Adipocyte (in vitro differentiated cells): ENCODE results near the gene TSPAN31.
A peak's percentile ranks its signal among the peaks of the same experiment; 100 is the strongest.
"Not testable (repeated sequence)": the region's sequence is repeated elsewhere in the genome, so short reads cannot be mapped to it uniquely, and the experiment has no call there.

Experiments
- DNase-seq: peaks from one replicate; pipeline ENCODE4 v3.0.0-alpha.2; 2015; ENCODE audit warnings: low read depth
- H3K27me3 ChIP-seq: replicated peaks from 2 replicates; pipeline ENCODE4 v1.7.0; 2013; ENCODE audit warnings: mild to moderate bottlenecking, low read length, moderate library complexity; ENCODE audit not compliant: control insufficient read depth, insufficient read depth
- H3K36me3 ChIP-seq: 2 replicates; pipeline ENCODE4 v1.7.0; 2013; ENCODE audit warnings: low read length, mild to moderate bottlenecking, moderate library complexity; ENCODE audit not compliant: control insufficient read depth, insufficient read depth, severe bottlenecking
- H3K4me1 ChIP-seq: 2 replicates; pipeline ENCODE4 v1.7.0; 2013; ENCODE audit warnings: mild to moderate bottlenecking, low read length, moderate library complexity; ENCODE audit not compliant: control insufficient read depth, insufficient read depth
- H3K4me3 ChIP-seq: 2 replicates; pipeline ENCODE4 v1.7.0; 2013; ENCODE audit warnings: mild to moderate bottlenecking, low read length, moderate library complexity
- H3K9ac ChIP-seq: 2 replicates; pipeline ENCODE4 v1.7.0; 2013; ENCODE audit warnings: mild to moderate bottlenecking, low read length, moderate library complexity
- H3K9me3 ChIP-seq: 2 replicates; pipeline ENCODE4 v1.7.0; 2013; ENCODE audit warnings: mild to moderate bottlenecking, low read length, moderate library complexity; ENCODE audit not compliant: control insufficient read depth

The TSPAN31 gene

DNA sequence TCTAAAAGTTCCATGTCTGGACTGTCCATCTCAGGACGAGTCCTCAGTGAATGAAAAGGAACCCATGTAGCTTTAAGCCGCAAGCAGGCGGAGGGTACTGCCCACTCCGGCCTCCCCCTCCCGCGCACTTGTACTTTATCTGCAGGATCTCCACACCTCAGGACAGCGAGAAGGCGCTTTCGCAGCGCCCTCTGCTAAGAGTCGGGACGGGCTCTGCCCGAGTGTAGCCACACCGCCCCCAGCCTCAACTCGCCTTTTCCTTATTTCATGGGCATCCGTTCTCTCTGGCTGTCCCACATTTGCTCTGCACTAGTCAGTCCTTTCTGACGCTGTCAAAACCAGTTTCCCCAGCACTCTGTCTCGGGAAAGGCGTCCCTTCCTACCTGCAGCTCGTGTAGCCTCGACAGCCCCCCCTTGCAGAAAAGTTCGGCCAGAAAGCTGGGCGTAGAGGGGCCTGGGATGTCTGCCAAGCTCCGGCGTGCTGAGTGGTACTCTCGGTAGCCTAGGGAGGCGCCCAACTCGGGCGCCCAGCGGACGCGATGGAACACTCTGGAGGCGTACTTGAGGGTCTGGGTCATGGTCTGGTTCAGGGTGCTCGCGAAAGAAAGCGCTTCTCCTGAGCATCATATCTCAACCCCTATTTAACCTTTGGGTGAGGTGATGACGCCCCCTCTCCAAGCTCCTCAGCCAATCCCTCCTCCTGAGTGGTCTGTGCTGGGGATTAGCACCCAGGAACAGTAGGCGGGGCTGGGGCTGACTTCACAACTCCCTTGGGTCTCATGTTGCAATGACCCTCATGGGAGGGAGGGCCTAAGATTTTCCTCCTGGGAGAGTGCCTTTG, 21.8 kb downstream of the TSPAN31 start, which contains the start of gene CYP27B1:
CYP27B1 (minus strand) TSS at position 615 of the 841 bp plus-strand sequence; CDS start at position 578, 37 bp downstream.
- Histone ChIP-seq H3K4me3 (peak within 1 kb of the TSS; percentile 38), H3K27me3 (peaks cover 42% of the 10 kb centered on the region), H3K9me3 (no peaks in the 10 kb centered on the region), H3K9ac (no peak within 1 kb of the TSS), H3K4me1 (peaks cover 39% of the 10 kb centered on the region), H3K36me3 (peaks cover 27% of the 10 kb centered on the region)
- peak; percentile 39 for DNase-seq

DNA sequence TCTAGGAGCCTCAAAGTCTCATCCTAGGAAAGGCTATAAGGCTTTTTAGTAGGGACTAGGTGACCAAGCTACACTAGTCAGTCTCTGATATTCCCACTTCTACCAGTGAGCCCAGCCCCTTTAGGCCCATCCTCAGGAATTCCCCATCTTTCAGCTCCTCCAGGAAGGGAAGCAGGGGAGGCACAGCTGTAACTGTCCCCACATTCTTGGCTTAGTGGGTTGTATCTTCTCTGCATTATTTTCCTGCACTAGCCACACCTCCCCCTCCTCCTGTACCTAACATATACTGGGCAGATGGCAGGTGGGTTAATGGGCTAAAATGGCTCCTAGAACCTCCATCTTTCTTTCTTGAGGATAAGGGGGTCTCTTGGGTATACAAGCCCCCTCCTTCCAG, 22.5 kb downstream of the TSPAN31 start:
- peaks cover 42% of the 10 kb centered on the region for H3K27me3 ChIP-seq
- no peaks in the 10 kb centered on the region for H3K9me3 ChIP-seq
- H3K9ac ChIP-seq = no peak overlapping the region
- H3K4me3 ChIP-seq = no peak overlapping the region
- peaks cover 27% of the 10 kb centered on the region for H3K36me3 ChIP-seq
- DNase-seq = no peak
- H3K4me1 ChIP-seq = peaks cover 39% of the 10 kb centered on the region

DNA sequence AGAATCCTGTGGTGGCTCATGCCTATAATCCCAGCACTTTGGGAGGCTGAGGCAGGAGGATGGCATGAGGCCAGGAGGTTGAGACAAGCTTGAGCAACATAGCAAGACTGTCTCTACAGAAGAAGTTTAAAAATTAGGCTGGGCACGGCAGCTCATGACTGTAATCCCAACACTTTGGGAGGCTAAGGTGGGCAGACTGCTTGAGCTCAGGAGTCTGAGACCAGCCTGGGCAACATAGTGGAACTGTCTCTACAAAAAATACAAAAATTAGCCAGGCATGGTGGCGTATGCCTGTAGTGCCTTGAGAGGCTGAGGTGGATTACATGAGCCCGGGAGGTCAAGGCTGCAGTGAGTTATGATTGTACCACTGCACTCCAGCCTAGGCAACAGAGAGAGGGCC, 23.0 kb downstream of the TSPAN31 start:
- Histone ChIP-seq H3K4me3 (no peak overlapping the region), H3K9me3 (no peaks in the 10 kb centered on the region), H3K36me3 (peaks cover 27% of the 10 kb centered on the region), H3K4me1 (peaks cover 39% of the 10 kb centered on the region), H3K9ac (no peak overlapping the region), H3K27me3 (peaks cover 42% of the 10 kb centered on the region)
- no peak for DNase-seq

DNA sequence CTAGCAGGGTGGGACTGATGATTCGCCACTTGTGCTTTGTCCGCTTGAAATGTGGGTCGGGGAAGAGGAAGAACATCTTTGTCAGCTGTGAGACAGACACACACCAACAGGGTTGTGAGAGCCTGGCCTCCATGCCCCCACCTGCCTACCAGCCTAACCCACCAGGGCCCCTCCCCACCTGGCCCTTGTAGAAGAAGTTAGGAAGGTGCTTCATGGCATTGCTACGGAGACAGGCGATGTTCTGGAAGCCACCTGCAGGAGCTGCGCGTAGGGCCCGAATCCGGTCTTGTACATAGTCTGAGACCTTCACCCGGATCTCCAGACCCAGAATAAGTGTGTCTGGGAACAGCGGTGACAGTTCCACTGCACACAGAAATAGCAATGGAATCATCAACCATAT, 24.8 kb downstream of the TSPAN31 start:
- H3K27me3 ChIP-seq = peaks cover 29% of the 10 kb centered on the region
- H3K36me3 ChIP-seq = peaks cover 27% of the 10 kb centered on the region
- H3K4me3 ChIP-seq = no peak overlapping the region
- DNase-seq = no peak
- H3K9ac ChIP-seq = no peak overlapping the region
- no peaks in the 10 kb centered on the region for H3K9me3 ChIP-seq
- H3K4me1 ChIP-seq = peaks cover 46% of the 10 kb centered on the region

DNA sequence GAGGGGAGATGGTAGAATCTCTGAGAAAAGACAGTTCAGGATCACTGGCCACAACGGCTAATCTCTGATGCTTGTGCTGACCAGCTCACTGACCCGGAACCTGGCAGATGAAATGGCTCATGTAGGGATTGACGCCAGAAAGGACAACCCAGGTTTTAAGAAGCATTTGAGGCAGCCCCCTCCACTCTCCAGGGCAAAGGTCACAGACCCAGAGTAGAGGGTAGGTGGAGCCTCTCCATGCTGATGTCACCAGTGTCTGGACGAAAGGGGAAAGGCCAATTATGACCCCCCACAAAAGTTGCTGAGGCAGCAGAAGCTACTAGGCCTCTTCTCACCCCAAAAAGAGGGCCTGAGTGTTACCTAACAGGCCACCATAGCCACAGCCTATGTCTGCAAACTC, 25.9 kb downstream of the TSPAN31 start:
- H3K27me3 ChIP-seq = peaks cover 18% of the 10 kb centered on the region
- H3K9me3 ChIP-seq = no peaks in the 10 kb centered on the region
- DNase-seq = no peak
- H3K36me3 ChIP-seq = peaks cover 30% of the 10 kb centered on the region
- peak overlapping the region; percentile 94 for H3K9ac ChIP-seq
- H3K4me3 ChIP-seq = peak overlapping the region; percentile 95
- peaks cover 34% of the 10 kb centered on the region for H3K4me1 ChIP-seq

DNA sequence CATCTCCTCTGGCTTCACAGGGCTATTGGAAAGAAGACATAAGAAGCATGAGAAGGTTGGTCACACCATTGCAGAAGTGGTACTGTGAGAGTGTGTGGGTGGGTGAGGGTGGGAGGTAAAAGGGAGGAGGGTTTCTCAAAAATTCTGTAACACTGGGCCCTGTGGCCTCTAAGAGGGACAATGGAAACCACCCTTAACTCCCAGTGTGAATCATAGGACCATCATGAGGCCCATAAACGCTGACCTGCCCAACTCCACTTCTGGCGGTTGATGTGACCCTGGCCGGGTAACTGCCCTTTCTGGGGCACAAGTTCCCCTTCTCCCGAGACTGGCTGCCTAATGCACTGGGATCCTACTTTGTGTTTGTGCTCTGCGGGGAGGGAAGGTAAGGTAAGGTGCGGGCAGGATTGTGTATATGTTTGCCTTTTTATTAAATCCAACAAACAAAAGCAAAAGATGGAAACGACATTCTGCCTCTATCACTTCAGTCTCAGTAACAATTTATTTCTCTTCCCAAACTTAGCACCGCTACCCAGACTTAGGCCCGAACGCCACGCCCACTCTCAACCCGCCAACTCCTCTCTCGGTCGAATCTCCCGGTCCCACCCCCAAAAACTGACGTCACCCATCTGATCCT, 26.5 kb downstream of the TSPAN31 start:
- DNase-seq = peak; percentile 97
- Histone ChIP-seq H3K9ac (peak overlapping the region; percentile 94), H3K4me3 (peak overlapping the region; percentile 95), H3K27me3 (peaks cover 12% of the 10 kb centered on the region), H3K36me3 (peaks cover 35% of the 10 kb centered on the region), H3K4me1 (peaks cover 28% of the 10 kb centered on the region), H3K9me3 (no peaks in the 10 kb centered on the region)

DNA sequence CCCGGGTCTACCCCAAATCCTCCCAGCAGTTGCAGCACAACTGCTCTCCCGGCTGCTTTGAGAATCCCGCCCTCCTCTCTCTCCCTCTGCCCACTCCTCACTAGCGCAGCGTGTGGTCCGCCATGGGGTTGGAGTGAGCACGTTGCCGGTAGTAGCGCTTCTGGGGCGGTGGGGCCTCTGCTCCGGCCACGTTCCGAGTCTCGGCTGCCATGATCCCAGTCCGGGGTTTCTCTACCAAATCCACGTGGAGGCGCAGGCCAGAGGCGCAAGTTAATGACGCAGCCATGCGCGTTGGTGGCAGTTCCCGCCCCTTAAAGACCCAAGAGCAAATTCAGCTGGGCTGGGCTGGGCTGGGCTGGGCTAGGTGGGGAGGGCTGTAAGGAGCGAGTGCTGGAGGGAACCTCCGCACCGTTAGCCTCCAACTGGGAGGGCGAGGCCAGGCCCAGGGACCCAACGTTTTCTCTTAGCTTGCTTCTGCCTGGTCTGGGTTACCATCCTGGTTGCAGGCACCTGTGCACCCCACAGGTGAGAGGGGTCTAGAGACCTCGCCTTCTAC, 27.1 kb downstream of the TSPAN31 start, which contains the start of gene METTL1:
METTL1 (minus strand) TSS at position 233 of the 556 bp plus-strand sequence; CDS start at position 211, 22 bp downstream.
- Histone ChIP-seq H3K27me3 (peaks cover 7% of the 10 kb centered on the region), H3K36me3 (peaks cover 35% of the 10 kb centered on the region), H3K9ac (peak within 1 kb of the TSS; percentile 94), H3K9me3 (no peaks in the 10 kb centered on the region), H3K4me1 (peaks cover 22% of the 10 kb centered on the region), H3K4me3 (peak within 1 kb of the TSS; percentile 95)
- peak; percentile 98 for DNase-seq

DNA sequence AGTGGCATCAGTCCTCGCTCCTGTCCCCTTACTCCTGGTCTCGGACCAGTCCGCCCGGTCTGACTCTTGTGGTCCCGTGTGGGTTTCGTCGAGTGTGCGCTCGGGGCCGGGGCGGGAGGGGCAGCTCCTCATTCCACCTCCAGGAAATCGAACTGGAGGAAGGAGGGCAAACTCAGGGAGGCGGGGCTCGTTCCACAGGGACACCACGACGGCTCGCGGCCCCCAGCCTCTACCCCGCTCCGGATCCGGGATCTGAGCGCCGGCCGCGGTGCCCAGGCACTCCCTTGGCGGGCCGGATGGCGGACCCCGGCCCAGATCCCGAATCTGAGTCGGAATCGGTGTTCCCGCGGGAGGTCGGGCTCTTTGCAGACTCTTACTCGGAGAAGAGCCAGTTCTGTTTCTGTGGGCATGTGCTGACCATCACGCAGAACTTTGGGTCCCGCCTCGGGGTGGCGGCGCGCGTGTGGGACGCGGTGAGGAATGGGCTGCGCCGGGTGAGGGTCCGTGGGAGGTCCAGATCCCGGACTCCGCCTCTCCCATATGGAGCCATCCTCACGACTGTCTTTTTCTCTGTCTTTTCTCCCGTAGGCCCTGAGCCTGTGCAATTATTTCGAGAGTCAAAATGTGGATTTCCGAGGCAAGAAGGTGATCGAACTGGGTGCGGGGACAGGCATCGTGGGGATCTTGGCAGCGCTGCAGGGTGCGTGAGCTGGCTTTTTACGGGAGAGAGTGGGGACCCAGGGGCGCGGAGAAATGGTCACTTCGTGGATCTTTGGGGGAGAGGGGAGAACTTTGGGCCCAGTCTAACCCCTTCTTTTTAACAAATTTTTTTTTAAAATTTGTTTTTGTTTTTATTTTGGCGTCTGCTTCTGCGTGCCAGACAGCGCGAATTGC, 27.8 kb downstream of the TSPAN31 start, which contains the start of gene EEF1AKMT3:
EEF1AKMT3 (plus strand) TSS at position 186 of the 894 bp plus-strand sequence; CDS start at position 297, 111 bp downstream.
- Histone ChIP-seq H3K27me3 (no peaks in the 10 kb centered on the region), H3K36me3 (peaks cover 35% of the 10 kb centered on the region), H3K9me3 (no peaks in the 10 kb centered on the region), H3K4me3 (peak within 1 kb of the TSS; percentile 95), H3K4me1 (peaks cover 16% of the 10 kb centered on the region), H3K9ac (peak within 1 kb of the TSS; percentile 94)
- DNase-seq = peak; percentile 75

DNA sequence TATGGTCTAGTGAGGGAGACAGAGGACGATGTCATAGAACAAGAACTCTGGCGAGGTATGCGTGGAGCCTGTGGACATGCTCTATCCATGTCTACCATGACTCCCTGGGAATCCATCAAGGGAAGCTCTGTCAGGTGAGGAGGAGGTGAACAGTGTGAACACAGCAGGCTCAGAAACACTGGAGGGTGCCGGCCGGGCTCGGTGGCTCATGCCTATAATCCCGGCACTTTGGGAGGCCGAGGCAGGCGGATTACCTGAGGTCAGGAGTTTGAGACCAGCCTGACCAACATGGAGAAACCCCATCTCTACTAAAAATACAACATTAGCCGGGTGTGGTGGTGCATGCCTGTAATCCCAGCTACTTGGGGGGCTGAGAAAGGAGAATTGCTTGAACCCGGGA, 29.8 kb downstream of the TSPAN31 start:
- H3K9me3 ChIP-seq, DNase-seq, H3K9ac ChIP-seq, H3K27me3 ChIP-seq, H3K4me3 ChIP-seq: not testable (repeated sequence)
- Histone ChIP-seq H3K4me1 (peaks cover 19% of the 10 kb centered on the region), H3K36me3 (peaks cover 20% of the 10 kb centered on the region)

DNA sequence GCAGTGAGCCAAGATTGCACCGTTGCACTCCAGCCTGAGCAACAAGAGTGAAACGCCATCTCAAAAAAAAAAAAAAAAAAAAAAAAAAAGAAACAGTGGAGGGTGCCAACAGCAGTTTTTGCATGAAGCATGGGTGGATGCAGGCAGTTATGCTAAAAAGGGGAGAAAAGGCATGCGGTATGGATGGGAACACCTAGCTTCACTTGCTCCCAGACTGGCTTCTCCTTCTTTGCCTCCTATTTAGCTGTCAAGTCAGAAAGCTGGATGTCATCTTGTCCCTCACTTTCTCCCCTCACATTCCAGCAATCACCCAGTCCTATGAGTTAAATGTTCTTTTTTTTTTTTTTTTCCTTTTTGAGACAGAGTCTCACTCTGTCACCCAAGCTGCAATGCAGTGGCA, 30.2 kb downstream of the TSPAN31 start:
- Histone ChIP-seq H3K4me1 (peaks cover 20% of the 10 kb centered on the region), H3K9me3 (no peaks in the 10 kb centered on the region), H3K4me3 (no peak overlapping the region), H3K9ac (no peak overlapping the region), H3K27me3 (no peaks in the 10 kb centered on the region), H3K36me3 (peaks cover 15% of the 10 kb centered on the region)
- DNase-seq = no peak
